H1 (cell line): ENCODE measurements around the gene MAGI1. TPM values are rescaled to one million over a fixed set of nuclear protein-coding genes. Genes with fewer than 3 reads are reported as not detected.
A peak's percentile ranks its signal among the peaks of the same experiment; 100 is the strongest.

Experiments used
- ASH2L ChIP-seq: fragments of 200-600, 300-600 bp; sonication (generic); IDR thresholded peaks from one replicate; pipeline ENCODE4 v1.7.1; 2017; ENCODE audit warnings: low read length
- ATF3 ChIP-seq: IDR thresholded peaks from 2 replicates; pipeline ENCODE4 v1.6.1; 2011; ENCODE audit warnings: low read depth, mild to moderate bottlenecking, low read length; ENCODE audit not compliant: insufficient read depth
- BCL11A ChIP-seq, 2 experiments: IDR thresholded peaks; one replicate each; pipeline ENCODE4 v1.6.1; 2011; ENCODE audit warnings: low read depth in 2 of 2, low read length in 2 of 2, mild to moderate bottlenecking in 2 of 2
- CEBPB ChIP-seq: IDR thresholded peaks from 2 replicates; pipeline ENCODE4 v1.6.1; 2012; ENCODE audit warnings: low read depth, low read length
- CTBP2 ChIP-seq: IDR thresholded peaks from 2 replicates; pipeline ENCODE4 v1.7.0; 2011; ENCODE audit warnings: borderline replicate concordance, mild to moderate bottlenecking, moderate library complexity, mixed read lengths, low read length; ENCODE audit not compliant: insufficient read depth, insufficient read length
- EZH2 ChIP-seq: fragments of 200-600 bp; sonication (generic); IDR thresholded peaks from 2 replicates; pipeline ENCODE4 v1.7.1; 2012; ENCODE audit warnings: low read depth, mild to moderate bottlenecking, moderate library complexity, low read length, inconsistent platforms; ENCODE audit not compliant: severe bottlenecking
- HDAC2 ChIP-seq, 2 experiments: fragments of 300-600 bp in 1 of 2; sonication (generic) in 1 of 2; IDR thresholded peaks; 2 replicates each; pipeline ENCODE4 v1.6.1; 2011 to 2012; ENCODE audit warnings: low read depth in 2 of 2, low read length in 2 of 2, mild to moderate bottlenecking in 2 of 2, moderate library complexity in 2 of 2, borderline replicate concordance in 1 of 2, inconsistent platforms in 1 of 2
- KDM4A ChIP-seq: IDR thresholded peaks from one replicate; pipeline ENCODE4 v1.7.1; 2012; ENCODE audit warnings: low read depth, mild to moderate bottlenecking, moderate library complexity, low read length, inconsistent platforms; ENCODE audit not compliant: severe bottlenecking
- MAX ChIP-seq: IDR thresholded peaks from 2 replicates; pipeline ENCODE4 v1.6.1; 2012; ENCODE audit warnings: inconsistent platforms
- PHF8 ChIP-seq: fragments of 200-600 bp; sonication (generic); conservative IDR thresholded peaks from 2 replicates; pipeline ENCODE4 v1.7.1; 2012; ENCODE audit warnings: low read depth, mild to moderate bottlenecking, inconsistent platforms, low read length, moderate library complexity
- POLR2AphosphoS5 ChIP-seq: IDR thresholded peaks from 2 replicates; pipeline ENCODE4 v1.6.1; 2011; ENCODE audit warnings: low read depth, low read length
- POU5F1 ChIP-seq: IDR thresholded peaks from 2 replicates; pipeline ENCODE4 v1.6.1; 2011; ENCODE audit warnings: low read depth, mild to moderate bottlenecking, low read length, moderate library complexity
- RFX5 ChIP-seq: IDR thresholded peaks from 2 replicates; pipeline ENCODE4 v1.6.1; 2011; ENCODE audit warnings: low read depth, low read length, improper control_type of control experiment, borderline replicate concordance
- RNF2 ChIP-seq: fragments of 200-900, 300-1000 bp; sonication (generic); IDR thresholded peaks from 2 replicates; pipeline ENCODE4 v1.7.1; 2016; ENCODE audit warnings: borderline replicate concordance, low read depth, mild to moderate bottlenecking, antibody characterized with exemption, low read length; ENCODE audit not compliant: poor library complexity, severe bottlenecking; ENCODE audit errors: missing control alignments
- SIRT6 ChIP-seq: IDR thresholded peaks from one replicate; pipeline ENCODE4 v1.7.1; 2012; ENCODE audit warnings: low read length, inconsistent platforms
- SP4 ChIP-seq: IDR thresholded peaks from 2 replicates; pipeline ENCODE4 v1.6.1; 2012; ENCODE audit warnings: low read length, inconsistent platforms
- TAF1 ChIP-seq: IDR thresholded peaks from 2 replicates; pipeline ENCODE4 v1.6.1; 2011; ENCODE audit warnings: mild to moderate bottlenecking, low read depth, low read length
- TAF7 ChIP-seq: optimal IDR thresholded peaks from 2 replicates; pipeline ENCODE3; 2011; ENCODE audit warnings: low read depth, mild to moderate bottlenecking, inconsistent platforms, low read length, moderate library complexity, borderline replicate concordance
- TEAD4 ChIP-seq: IDR thresholded peaks from 2 replicates; pipeline ENCODE4 v1.6.1; 2012; ENCODE audit warnings: low read depth, low read length, inconsistent platforms, mixed read lengths
- USF2 ChIP-seq: IDR thresholded peaks from 2 replicates; pipeline ENCODE4 v1.6.1; 2011; ENCODE audit warnings: low read length, improper control_type of control experiment
- polyA plus RNA-seq, 7 experiments: library from polyadenylated mRNA; depleted of rRNA in 3 of 7; stranded (reverse) in 5 of 7; unstranded in 2 of 7; fragments of >200 nt in 5 of 7; fragments of 200-250 nt in 2 of 7; gene quantifications; 1 replicate in 5 of 7; 2 replicates in 1 of 7; 4 replicates in 1 of 7; pipeline versions ENCODE4 v1.2.1 to v1.2.3, GENCODE V29; 2011 to 2013; ENCODE audit warnings: missing spikeins in 2 of 7, mixed read lengths in 2 of 7
- total RNA-seq: library from RNA; stranded (reverse); fragmentation: NEBNext Ultra II Directional; extraction: Animal tissue kit (Norgen Biotek cat#: 25700); gene quantifications from 2 replicates; pipeline ENCODE4 v1.2.1, GENCODE V29; 2021

Gene MAGI1
- total and polyA plus RNA-seq, 2 of the 8 experiments (the other 6 are each of a cell fraction or from before 2014, with no cell fraction given): 19.8 to 78.0 TPM

- TF ChIP-seq RNF2 (no peak), CTBP2 (peak; percentile 67), ASH2L (peak; percentile 84), CEBPB (no peak), TAF1 (no peak), ATF3 (no peak), SIRT6 (no peak), PHF8 (no peak), USF2 (no peak), EZH2 (no peak), KDM4A (no peak), MAX (no peak), POU5F1 (no peak), RFX5 (no peak), TEAD4 (peak; percentile 93), POLR2AphosphoS5 (peak; percentile 23; the same call in 1 of the 2 replicates), TAF7 (no peak), SP4 (no peak), HDAC2 (IDR thresholded peaks at IDR 0.05; ENCODE audit: borderline replicate concordance in 1 of 2, low read depth in 2 of 2, low read length in 2 of 2) (peak in 1 of 2 experiments; percentile 86; a peak in 2 of 4 replicates), BCL11A (IDR thresholded peaks at IDR 0.05; ENCODE audit: low read depth in 2 of 2, low read length in 2 of 2) (no peak)
Observed at GRCh38 chr3:65953301-65953812, 85.4 kb downstream of the MAGI1 start (continued).
